ENCODE measurements around the gene DSCAML1.

Gene DSCAML1

GRCh38 chr11:117594721-117595120 lies 202.3 kb downstream of the DSCAML1 start:
- no peak overlapping the region for H3K4me3 ChIP-seq (ENCODE audit: low read depth, low read length)
- no peak for TF ChIP-seq CTCF (conservative IDR thresholded peaks at IDR 0.05; ENCODE audit: low read depth, low read length)
- DNase-seq (ENCODE audit: low read depth): no peak

- no peak overlapping the region for H3K4me3 ChIP-seq (ENCODE audit: low read depth, low read length)
- no peak for TF ChIP-seq CTCF (conservative IDR thresholded peaks at IDR 0.05; ENCODE audit: low read depth, low read length)
- DNase-seq (ENCODE audit: low read depth): no peak
These were observed 204.0 kb downstream of the DSCAML1 start for GRCh38 chr11:117593065-117593464.

- TF ChIP-seq CTCF (conservative IDR thresholded peaks at IDR 0.05; ENCODE audit: low read depth, low read length): no peak
- DNase-seq (ENCODE audit: low read depth): no peak
- H3K4me3 ChIP-seq (ENCODE audit: low read depth, low read length): no peak overlapping the region
These were observed 205.5 kb downstream of the DSCAML1 start for GRCh38 chr11:117591316-117592039.

GRCh38 chr11:117589063-117589462 lies 208.0 kb downstream of the DSCAML1 start:
- no peak for TF ChIP-seq CTCF (conservative IDR thresholded peaks at IDR 0.05; ENCODE audit: low read depth, low read length)
- no peak overlapping the region for H3K4me3 ChIP-seq (ENCODE audit: low read depth, low read length)
- DNase-seq (ENCODE audit: low read depth): no peak

GRCh38 chr11:117588166-117588810 lies 208.7 kb downstream of the DSCAML1 start:
- no peak overlapping the region for H3K4me3 ChIP-seq (ENCODE audit: low read depth, low read length)
- TF ChIP-seq CTCF (conservative IDR thresholded peaks at IDR 0.05; ENCODE audit: low read depth, low read length): no peak
- no peak for DNase-seq (ENCODE audit: low read depth)

- DNase-seq (ENCODE audit: low read depth): no peak
- TF ChIP-seq CTCF (conservative IDR thresholded peaks at IDR 0.05; ENCODE audit: low read depth, low read length): no peak
These were observed 209.6 kb downstream of the DSCAML1 start for GRCh38 chr11:117587416-117587815.

GRCh38 chr11:117586392-117586791 lies 210.6 kb downstream of the DSCAML1 start:
- no peak for DNase-seq (ENCODE audit: low read depth)
- no peak for TF ChIP-seq CTCF (conservative IDR thresholded peaks at IDR 0.05; ENCODE audit: low read depth, low read length)
- no peak overlapping the region for H3K4me3 ChIP-seq (ENCODE audit: low read depth, low read length)

More at GRCh38 chr11:117587416-117587815, 209.6 kb downstream of the DSCAML1 start:
- H3K4me3 ChIP-seq (ENCODE audit: low read depth, low read length): no peak overlapping the region

Measured in choroid plexus epithelial cell (primary cell).